ENCODE measurements around the gene DGKG. TPM values are rescaled to one million over a fixed set of nuclear protein-coding genes. Genes with fewer than 3 reads are reported as not detected.

Gene DGKG
- total and polyA plus RNA-seq, 7 donors: 3.6 to 12.1 (median 8.0) TPM

GRCh38 chr3:186362988-186363387 is 954 bp upstream of the DGKG start:
- ATAC-seq: no peak
- Histone ChIP-seq H3K27ac (no peak overlapping the region), H3K4me1 (peaks cover 19% of the 10 kb centered on the region), H3K9me3 (no peaks in the 10 kb centered on the region), H3K4me3 (no peak overlapping the region), H3K27me3 (ENCODE audit: insufficient read depth in 3 of 3, low read length in 2 of 3) (peaks cover 0 to 57% (median 18%) of the 10 kb centered on the region in 3 donors), H3K36me3 (ENCODE audit: insufficient read depth in 1 of 2, low read depth in 1 of 2) (no peaks in the 10 kb centered on the region)
- TF ChIP-seq CTCF (IDR thresholded peaks at IDR 0.05): no peak
- no peak for DNase-seq
- 51 to 61% (median 56%) methylated on average over 10 of the region's 10 CpGs for WGBS, 3 donors
- intact Hi-C loops (cut with DNase I): no loop called here

- no peak for ATAC-seq
- Histone ChIP-seq H3K4me1 (peaks cover 19% of the 10 kb centered on the region), H3K27ac (no peak overlapping the region), H3K9me3 (no peaks in the 10 kb centered on the region), H3K27me3 (ENCODE audit: insufficient read depth in 3 of 3, low read length in 2 of 3) (peaks cover 0 to 52% (median 18%) of the 10 kb centered on the region in 3 donors), H3K4me3 (peak overlapping the region; percentile 63), H3K36me3 (ENCODE audit: insufficient read depth in 1 of 2, low read depth in 1 of 2) (no peaks in the 10 kb centered on the region)
- no peak for TF ChIP-seq CTCF (IDR thresholded peaks at IDR 0.05)
- intact Hi-C loops (cut with DNase I): no loop called here
- 24 to 31% (median 25%) methylated on average over 9 of the region's 9 CpGs for WGBS, 3 donors
- DNase-seq: no peak
Observed at GRCh38 chr3:186362537-186362842, 456 bp upstream of the DGKG start.

GRCh38 chr3:186361246-186361761 is 730 bp downstream of the DGKG start:
- intact Hi-C loops (cut with DNase I): no loop called here
- Histone ChIP-seq H3K36me3 (ENCODE audit: insufficient read depth in 1 of 2, low read depth in 1 of 2) (no peaks in the 10 kb centered on the region), H3K9me3 (no peaks in the 10 kb centered on the region), H3K4me3 (peak overlapping the region; percentile 63), H3K27ac (no peak overlapping the region), H3K4me1 (peaks cover 19% of the 10 kb centered on the region), H3K27me3 (ENCODE audit: insufficient read depth in 3 of 3, low read length in 2 of 3) (peaks cover 0 to 49% (median 18%) of the 10 kb centered on the region in 3 donors)
- ATAC-seq: peak in 2 of 4 donors; percentile 28 to 47
- TF ChIP-seq CTCF (IDR thresholded peaks at IDR 0.05): no peak
- WGBS, 3 donors: 1 to 3% (median 2%) methylated on average over 26 of the region's 26 CpGs
- no peak for DNase-seq

- intact Hi-C loops (cut with DNase I): no loop called here
- no peaks in the 10 kb centered on the region for H3K36me3 ChIP-seq (ENCODE audit: insufficient read depth in 1 of 2, low read depth in 1 of 2)
- DNase-seq (no peak), ATAC-seq (peak in 2 of 4 donors; percentile 28 to 49)
- 2 to 5% (median 4%) methylated on average over 23 to 27 of the region's 27 CpGs for WGBS, 3 donors
- H3K4me3 ChIP-seq: peak overlapping the region; percentile 63
- H3K4me1 ChIP-seq: peaks cover 19% of the 10 kb centered on the region
- TF ChIP-seq CTCF (IDR thresholded peaks at IDR 0.05): no peak
- no peak overlapping the region for H3K27ac ChIP-seq
- no peaks in the 10 kb centered on the region for H3K9me3 ChIP-seq
- peaks cover 0 to 49% (median 18%) of the 10 kb centered on the region in 3 donors for H3K27me3 ChIP-seq (ENCODE audit: insufficient read depth in 3 of 3, low read length in 2 of 3)
Observed at GRCh38 chr3:186360779-186361178, 1.3 kb downstream of the DGKG start.

GRCh38 chr3:186359078-186359477 is 3.0 kb downstream of the DGKG start:
- intact Hi-C loops (cut with DNase I): no loop called here
- H3K9me3 ChIP-seq: no peaks in the 10 kb centered on the region
- H3K27me3 ChIP-seq (ENCODE audit: insufficient read depth in 3 of 3, low read length in 2 of 3): peaks cover 0 to 37% (median 18%) of the 10 kb centered on the region in 3 donors
- H3K27ac ChIP-seq: no peak overlapping the region
- peaks cover 19% of the 10 kb centered on the region for H3K4me1 ChIP-seq
- 52 to 64% (median 54%) methylated on average over 3 of the region's 3 CpGs for WGBS, 3 donors
- TF ChIP-seq CTCF (IDR thresholded peaks at IDR 0.05): no peak
- ATAC-seq: no peak
- H3K36me3 ChIP-seq (ENCODE audit: insufficient read depth in 1 of 2, low read depth in 1 of 2): no peaks in the 10 kb centered on the region
- H3K4me3 ChIP-seq: no peak overlapping the region
- DNase-seq: no peak

Data from psoas muscle (tissue), 8 donors.